Activated CD4-positive, alpha-beta T cell treated with anti-CD3 and anti-CD28 coated beads for 48 hours (primary cell): ENCODE results near the gene PTGR1.
"Not testable (repeated sequence)": the region's sequence is repeated elsewhere in the genome, so short reads cannot be mapped to it uniquely, and the experiment has no call there.

Experiments
- DNase-seq: peaks from one replicate; pipeline ENCODE4 v3.0.0-alpha.2; 2020

The PTGR1 gene

DNA sequence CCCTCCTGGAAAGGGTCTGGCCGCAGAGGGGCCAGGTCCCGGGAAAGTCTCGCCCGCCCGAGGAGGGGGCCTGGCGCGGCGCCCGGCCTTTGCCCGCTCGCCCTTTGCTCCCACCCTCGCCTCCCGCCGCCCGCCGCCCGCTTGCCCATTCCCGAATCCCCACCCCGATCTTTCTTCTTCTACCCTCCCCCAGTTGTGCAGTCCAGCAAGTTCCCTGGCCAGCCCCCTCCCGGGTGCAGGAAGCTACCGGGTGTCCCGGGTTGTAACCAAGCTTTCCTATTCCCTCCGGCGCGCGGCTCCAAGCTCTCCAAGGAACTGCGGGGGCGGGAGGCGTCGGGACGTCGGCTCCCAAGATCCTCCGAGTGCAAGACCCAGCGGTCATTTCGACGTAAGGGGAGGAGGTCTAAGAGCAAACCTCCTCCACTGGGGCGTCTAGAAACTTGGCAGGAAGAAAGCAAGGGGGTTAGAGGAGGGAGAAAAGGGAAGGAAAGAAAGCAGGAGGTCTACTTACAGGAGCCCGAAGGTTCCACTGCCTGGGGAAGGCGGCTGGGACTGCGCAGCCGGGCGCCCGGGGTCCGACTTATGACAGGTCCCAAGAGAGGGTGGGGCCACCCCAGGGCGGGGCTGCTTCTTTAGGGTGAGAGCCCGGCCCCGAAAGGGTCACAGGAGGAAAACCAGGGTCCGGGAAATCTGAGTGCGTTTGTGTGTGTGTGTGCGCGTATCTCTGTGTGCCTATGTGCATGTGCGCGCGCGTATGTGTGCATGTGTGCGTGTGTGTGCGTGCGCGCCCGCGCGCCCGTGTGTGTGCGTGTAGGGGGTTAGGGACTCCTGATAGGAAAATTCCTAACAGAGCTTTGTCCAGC lies at the start of gene PTGR1:
Gene PTGR1, minus strand, starts transcription at position 556 of the 863 bp plus-strand sequence. CDS start 2,225 bp downstream, outside the sequence.
- peak; percentile 48 for DNase-seq

GRCh38 chr9:111649016-111649415 lies 49.6 kb upstream of the PTGR1 start:
- DNase-seq = no peak

DNA sequence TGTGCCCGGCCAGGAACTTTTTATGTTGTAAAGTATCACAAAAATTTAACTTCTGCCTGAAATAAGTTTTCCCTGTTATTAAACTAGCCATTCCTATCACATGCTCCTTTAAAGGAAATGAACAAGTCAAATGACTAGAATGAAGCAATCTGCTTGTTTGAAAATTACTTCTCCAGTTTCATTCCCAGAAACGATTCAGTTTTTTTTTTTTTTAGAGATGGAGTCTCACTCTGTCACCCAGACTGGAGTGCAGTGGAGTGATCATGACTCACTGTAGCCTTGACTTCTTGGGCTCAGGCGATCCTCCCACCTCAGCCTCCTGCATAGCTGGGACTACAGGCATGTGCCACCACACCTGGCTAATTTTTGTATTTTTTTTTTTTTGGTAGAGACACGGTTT lies 48.6 kb upstream of the PTGR1 start:
- DNase-seq = no peak

GRCh38 chr9:111646417-111646816 lies 47.0 kb upstream of the PTGR1 start:
- DNase-seq = no peak

DNA sequence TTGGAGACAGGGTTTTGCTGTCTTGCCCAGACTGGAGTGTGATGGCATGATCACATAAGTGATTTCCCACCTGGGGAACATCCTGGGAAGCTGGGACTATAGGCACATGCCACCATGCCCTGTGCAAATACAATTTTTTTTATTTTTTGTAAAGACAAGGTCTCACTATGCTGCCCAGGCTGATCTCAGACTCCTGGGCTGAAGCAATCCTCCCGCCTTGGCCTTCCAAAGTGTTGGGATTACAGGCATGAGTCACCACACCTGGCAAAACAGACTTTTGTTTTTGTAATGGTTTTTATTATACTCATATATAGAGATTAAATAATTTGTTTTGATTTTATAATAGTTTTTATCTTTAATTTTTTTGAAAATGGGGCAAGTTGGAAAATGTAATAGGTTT lies 46.4 kb upstream of the PTGR1 start:
- DNase-seq = no peak

- DNase-seq = no peak
Observed at GRCh38 chr9:111644195-111644772, 44.8 kb upstream of the PTGR1 start.

- no peak for DNase-seq
Observed at GRCh38 chr9:111637421-111637950, 38.0 kb upstream of the PTGR1 start.

DNA sequence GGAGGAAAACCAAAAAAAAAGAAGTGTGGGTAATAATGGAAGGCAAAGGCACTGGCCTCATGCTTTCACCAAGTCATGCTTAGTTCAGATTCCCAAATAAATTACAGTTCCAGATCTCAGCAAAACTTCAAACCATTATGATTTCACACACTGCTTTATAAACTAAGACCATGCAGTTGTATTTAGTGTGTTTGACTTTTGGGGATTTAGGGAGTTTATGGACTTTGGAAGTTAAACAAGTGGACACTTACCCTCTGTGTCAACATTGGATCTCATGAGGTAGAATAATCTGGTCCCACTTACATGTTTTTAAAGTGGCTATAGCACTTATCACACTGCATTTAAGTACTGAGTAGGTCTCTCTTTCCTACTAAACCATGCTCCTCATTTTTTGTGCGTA lies 35.4 kb upstream of the PTGR1 start:
- DNase-seq = no peak

GRCh38 chr9:111633389-111633736 lies 33.9 kb upstream of the PTGR1 start:
- no peak for DNase-seq

GRCh38 chr9:111632695-111633388 lies 33.4 kb upstream of the PTGR1 start:
- no peak for DNase-seq

- no peak for DNase-seq
Observed at GRCh38 chr9:111632060-111632459, 32.6 kb upstream of the PTGR1 start.

DNA sequence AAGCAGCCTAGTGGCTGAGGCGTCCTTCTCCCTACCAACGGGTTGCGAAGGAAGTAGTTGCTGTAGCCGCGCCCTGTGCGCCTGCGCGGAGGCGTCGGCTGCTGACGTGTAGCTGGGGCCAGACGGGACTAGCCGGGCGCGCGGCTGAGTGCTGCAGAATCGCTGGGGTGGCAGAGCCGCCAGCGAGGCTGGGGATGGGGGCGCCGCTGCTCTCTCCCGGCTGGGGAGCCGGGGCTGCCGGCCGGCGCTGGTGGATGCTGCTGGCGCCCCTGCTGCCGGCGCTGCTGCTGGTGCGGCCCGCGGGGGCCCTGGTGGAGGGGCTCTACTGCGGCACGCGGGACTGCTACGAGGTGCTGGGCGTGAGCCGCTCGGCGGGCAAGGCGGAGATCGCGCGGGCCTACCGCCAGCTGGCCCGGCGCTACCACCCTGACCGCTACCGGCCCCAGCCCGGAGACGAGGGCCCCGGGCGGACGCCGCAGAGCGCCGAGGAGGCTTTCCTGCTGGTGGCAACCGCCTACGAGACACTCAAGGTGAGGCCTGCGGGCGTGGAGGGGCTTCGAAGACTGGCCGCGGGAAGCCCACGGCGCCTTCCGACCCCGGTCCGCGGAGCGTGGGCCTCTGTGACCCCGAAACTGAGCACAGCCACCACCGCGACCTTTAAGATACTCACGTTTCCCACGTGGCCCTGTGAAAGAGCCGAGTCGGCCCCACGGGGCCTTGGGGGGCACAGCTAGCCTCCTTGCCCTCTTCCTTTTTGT lies 31.9 kb upstream of the PTGR1 start, which contains the start of gene DNAJC25:
Gene DNAJC25, plus strand, starts transcription at position 121 of the 758 bp plus-strand sequence. Its CDS starts 74 bp downstream, at position 195.
- peak; percentile 97 for DNase-seq

- no peak for DNase-seq
Observed at GRCh38 chr9:111630964-111631213, 31.4 kb upstream of the PTGR1 start.

- DNase-seq = peak; percentile 3
Observed at GRCh38 chr9:111630182-111630963, 30.9 kb upstream of the PTGR1 start.

GRCh38 chr9:111628411-111628810 lies 29.0 kb upstream of the PTGR1 start:
- DNase-seq = no peak

DNA sequence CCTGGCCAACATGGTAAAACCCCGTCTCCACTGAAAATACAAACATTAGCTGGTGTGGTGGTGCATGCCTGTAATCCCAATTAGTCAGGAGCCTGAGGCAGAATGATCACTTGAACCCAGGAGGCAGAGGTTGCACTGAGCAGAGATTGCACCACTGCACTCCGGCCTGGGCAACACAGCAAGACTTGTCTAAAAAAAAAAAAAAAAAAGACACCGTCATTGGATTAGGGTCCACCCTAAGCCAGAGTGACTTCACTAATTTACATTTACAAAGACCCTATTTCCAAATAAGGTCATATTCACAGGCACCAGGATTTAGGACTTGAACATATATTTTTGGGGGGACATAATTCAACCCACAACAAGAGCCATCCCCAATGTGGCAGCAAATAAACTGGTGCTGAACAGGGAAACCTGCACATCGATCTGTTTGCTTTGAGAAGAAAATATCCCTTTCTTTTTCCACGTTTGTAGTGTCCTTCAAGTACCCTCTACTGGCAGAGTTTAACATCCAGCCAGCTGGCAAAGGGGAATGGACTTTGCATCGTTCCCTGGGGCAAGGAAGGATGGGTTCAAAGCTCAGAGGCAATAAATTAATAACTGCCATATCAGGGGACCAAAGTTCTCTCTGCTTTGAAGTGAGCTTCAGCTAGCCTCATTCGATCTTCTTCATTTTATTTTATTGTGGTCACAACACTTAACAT lies 28.0 kb upstream of the PTGR1 start:
- DNase-seq = no peak

GRCh38 chr9:111622626-111623025 lies 23.2 kb upstream of the PTGR1 start:
- no peak for DNase-seq

- DNase-seq = peak; percentile 50
Observed at GRCh38 chr9:111621895-111622480, 22.5 kb upstream of the PTGR1 start.

GRCh38 chr9:111617349-111617748 lies 17.9 kb upstream of the PTGR1 start:
- not testable (repeated sequence) for DNase-seq

- DNase-seq = no peak
Observed at GRCh38 chr9:111615928-111616327, 16.5 kb upstream of the PTGR1 start.

DNA sequence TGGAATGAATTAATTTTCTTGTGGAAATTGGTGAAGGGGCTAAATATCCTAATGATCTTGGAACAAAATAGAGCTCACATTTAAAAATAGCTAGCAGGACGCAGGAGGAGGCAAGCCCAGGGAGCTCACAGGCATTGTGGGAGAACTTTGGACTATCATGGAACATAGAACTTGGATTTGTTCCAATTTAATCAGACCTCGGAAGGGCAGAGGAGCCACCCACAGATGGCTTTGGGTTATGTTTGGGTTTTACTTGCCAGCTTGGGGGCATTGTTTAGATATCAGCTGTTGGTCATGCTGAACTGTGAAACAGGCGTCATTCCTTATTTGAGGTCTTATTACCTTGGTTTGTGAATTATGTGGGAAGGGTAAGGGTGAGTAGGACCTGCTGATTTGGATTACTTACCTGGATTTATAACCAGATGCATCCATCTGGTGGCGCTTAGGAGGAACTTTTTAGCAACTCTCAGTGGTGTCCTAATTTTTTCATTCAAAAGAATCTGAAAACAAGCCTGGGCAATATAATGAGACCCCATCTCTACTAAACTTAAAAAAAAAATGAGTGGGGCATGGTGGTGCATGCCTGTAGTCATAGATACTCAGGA lies 14.1 kb upstream of the PTGR1 start:
- DNase-seq = no peak
